ENCODE measurements around the gene CCDC33. TPM values are rescaled to one million over a fixed set of nuclear protein-coding genes. Genes with fewer than 3 reads are reported as not detected.

CCDC33 gene
- polyA plus RNA-seq, 1 of the 3 experiments (the other 2 are of a cell fraction) = 4.0 TPM

- no peaks in the 10 kb centered on the region for H3F3A ChIP-seq (replicated peaks; ENCODE audit: insufficient read depth)
- no peaks in the 10 kb centered on the region for H3K79me2 ChIP-seq (ENCODE audit: insufficient read depth)
- POLR2A ChIA-PET = interaction anchor here (0.6 kb wide), 1 partner anchor 20 kb away, joined by 4 read pairs; no protein-coding TSS in a partner anchor
- H3K27me3 ChIP-seq (ENCODE audit: insufficient read depth) = no peaks in the 10 kb centered on the region
- TF ChIP-seq GATA2 (CRISPR knock-in tag; IDR thresholded peaks at IDR 0.05) = no peak
- TF ChIP-seq REST (IDR thresholded peaks at IDR 0.05; ENCODE audit: low read depth, low read length) = no peak
- no peak for TF ChIP-seq SMC3 (IDR thresholded peaks at IDR 0.05; ENCODE audit: low read depth, low read length)
- no peak for TF ChIP-seq PBX3 (IDR thresholded peaks at IDR 0.05)
- TF ChIP-seq TCF12 (IDR thresholded peaks at IDR 0.05) = no peak
- no peak for TF ChIP-seq SIN3A (IDR thresholded peaks at IDR 0.05; ENCODE audit: borderline replicate concordance, low read depth, low read length)
- no peak for TF ChIP-seq ELF1 (IDR thresholded peaks at IDR 0.05)
- no peak for TF ChIP-seq RAD21 (IDR thresholded peaks at IDR 0.05; ENCODE audit: low read length)
- TF ChIP-seq USF1 (IDR thresholded peaks at IDR 0.05; ENCODE audit: borderline replicate concordance, low read depth) = no peak
- TF ChIP-seq IRF3 (IDR thresholded peaks at IDR 0.05; ENCODE audit: low read depth, low read length) = no peak
- TF ChIP-seq MXI1 (IDR thresholded peaks at IDR 0.05; ENCODE audit: low read depth, low read length) = no peak
- TF ChIP-seq MEF2A (IDR thresholded peaks at IDR 0.05; ENCODE audit: borderline replicate concordance, low read depth) = no peak
- TF ChIP-seq RXRA (IDR thresholded peaks at IDR 0.05; ENCODE audit: borderline replicate concordance, low read depth) = no peak
- TF ChIP-seq MAX (IDR thresholded peaks at IDR 0.05; ENCODE audit: low read depth) = no peak
- TF ChIP-seq POLR2AphosphoS5 (IDR thresholded peaks at IDR 0.05; ENCODE audit: low read depth, low read length) = no peak
- TF ChIP-seq YY1 (IDR thresholded peaks at IDR 0.05; ENCODE audit: low read depth) = no peak
- TF ChIP-seq FOXM1 (IDR thresholded peaks at IDR 0.05; ENCODE audit: low read depth) = no peak
- TF ChIP-seq EZH2phosphoT487 (IDR thresholded peaks at IDR 0.05; ENCODE audit: borderline replicate concordance, low read depth) = no peak
- no peak for TF ChIP-seq EP300 (IDR thresholded peaks at IDR 0.05; ENCODE audit: borderline replicate concordance in 1 of 2, low read depth in 1 of 2, low read length in 1 of 2)
- no peak overlapping the region for H3K4me2 ChIP-seq
- WGBS (ENCODE audit: low lambda C conversion rate) = 71% methylated on average over 8 of the region's 9 CpGs
- peaks cover 0 to 3% of the 10 kb centered on the region in 2 experiments; a peak in 1 of 4 replicates for H3K4me1 ChIP-seq (ENCODE audit: control insufficient read depth in 1 of 2, insufficient read depth in 2 of 2, low read depth in 1 of 2, low read length in 1 of 2)
- H4K20me1 ChIP-seq (ENCODE audit: insufficient read depth) = no peaks in the 10 kb centered on the region
- no peaks in the 10 kb centered on the region for H3K36me3 ChIP-seq (replicated peaks in 1 of 2; ENCODE audit: control insufficient read depth in 1 of 2, insufficient read depth in 2 of 2, low read length in 1 of 2)
- no peak overlapping the region for H2AFZ ChIP-seq (ENCODE audit: low read depth)
- CTCF ChIA-PET = interaction anchor here (1.1 to 18.6 kb wide), 5 partner anchors 13 to 435 kb away, joined by 3 to 339 read pairs (median 4); no protein-coding TSS in a partner anchor
- H3K4me3 ChIP-seq (ENCODE audit: low read depth in 2 of 2, low read length in 1 of 2) = no peak overlapping the region
- H3K9me2 ChIP-seq = no peaks in the 10 kb centered on the region
- no peaks in the 10 kb centered on the region for H3K9me3 ChIP-seq
- H3K27ac ChIP-seq (ENCODE audit: low read depth in 2 of 2, low read length in 1 of 2) = no peak overlapping the region
- H3K9ac ChIP-seq = no peak overlapping the region
- no peak for DNase-seq
These were observed 100.2 kb downstream of the CCDC33 start for GRCh38 chr15:74336061-74337005.
